Neural progenitor cell (in vitro differentiated cells): ENCODE results near the gene DDX49. TPM values are rescaled to one million over a fixed set of nuclear protein-coding genes. Genes with fewer than 3 reads are reported as not detected.

Experiments used
- DNase-seq: peaks from one replicate; pipeline ENCODE4 v3.0.0-alpha.2; 2016; ENCODE audit warnings: low spot score
- H2AFZ ChIP-seq: fragments of 200-600 bp; sonication (generic); replicated peaks from 2 replicates; pipeline ENCODE4 v1.6.1; 2016; ENCODE audit warnings: antibody characterized with exemption
- H3F3A ChIP-seq: fragments of 200-600 bp; sonication (generic); 2 replicates; pipeline ENCODE4 v1.6.1; 2016; ENCODE audit warnings: antibody characterized with exemption, low read depth
- H3K27ac ChIP-seq: fragments of 200-600 bp; sonication (generic); 2 replicates; pipeline ENCODE4 v1.5.1; 2016; ENCODE audit warnings: mild to moderate bottlenecking
- H3K27me3 ChIP-seq: fragments of 200-600 bp; sonication (generic); 2 replicates; pipeline ENCODE4 v1.6.1; 2016; ENCODE audit warnings: mild to moderate bottlenecking, moderate library complexity
- H3K36me3 ChIP-seq: fragments of 200-600 bp; sonication (generic); 2 replicates; pipeline ENCODE4 v1.5.1; 2016
- H3K4me1 ChIP-seq: fragments of 200-600 bp; sonication (generic); 2 replicates; pipeline ENCODE4 v1.6.1; 2016; ENCODE audit warnings: mixed run types
- H3K4me2 ChIP-seq: fragments of 200-600 bp; sonication (generic); 2 replicates; pipeline ENCODE4 v1.6.1; 2016
- H3K4me3 ChIP-seq: fragments of 200-600 bp; sonication (generic); 2 replicates; pipeline ENCODE4 v1.5.1; 2016
- H3K79me2 ChIP-seq: fragments of 200-600 bp; sonication (generic); 2 replicates; pipeline ENCODE4 v1.6.1; 2016; ENCODE audit warnings: low read depth
- H3K9ac ChIP-seq: fragments of 200-600 bp; sonication (generic); 2 replicates; pipeline ENCODE4 v1.6.1; 2016
- H3K9me3 ChIP-seq: fragments of 200-600 bp; sonication (generic); 2 replicates; pipeline ENCODE4 v1.5.1; 2016; ENCODE audit warnings: low read depth
- H4K20me1 ChIP-seq: fragments of 200-600 bp; sonication (generic); 2 replicates; pipeline ENCODE4 v1.6.1; 2016; ENCODE audit warnings: low read depth
- H3K27ac Mint-ChIP-seq: 3 replicates; pipeline ENCODE4 v1.8.0; 2021; ENCODE audit warnings: mixed read lengths
- H3K27me3 Mint-ChIP-seq: 2 replicates; pipeline ENCODE4 v1.8.0; 2022; ENCODE audit warnings: low read depth, mild to moderate bottlenecking, inconsistent platforms, moderate library complexity, mixed read lengths; ENCODE audit not compliant: insufficient read depth
- H3K36me3 Mint-ChIP-seq: 3 replicates; pipeline ENCODE4 v1.8.0; 2021; ENCODE audit warnings: mixed read lengths
- H3K4me1 Mint-ChIP-seq: 3 replicates; pipeline ENCODE4 v1.8.0; 2021; ENCODE audit warnings: mixed read lengths
- H3K4me3 Mint-ChIP-seq: 3 replicates; pipeline ENCODE4 v1.8.0; 2021; ENCODE audit warnings: mild to moderate bottlenecking, moderate library complexity, mixed read lengths
- H3K9me3 Mint-ChIP-seq: 3 replicates; pipeline ENCODE4 v1.8.0; 2020; ENCODE audit warnings: mixed read lengths
- EZH2 ChIP-seq: fragments of 200-600 bp; sonication (generic); IDR thresholded peaks from 2 replicates; pipeline ENCODE4 v1.6.1; 2017; ENCODE audit warnings: antibody characterized with exemption, mild to moderate bottlenecking, moderate library complexity
- EZH2phosphoT487 ChIP-seq: fragments of 200-600 bp; sonication (generic); IDR thresholded peaks from 2 replicates; pipeline ENCODE4 v1.6.1; 2017; ENCODE audit warnings: antibody characterized with exemption
- total RNA-seq: library from RNA; depleted of rRNA; stranded (reverse); fragments of >200 nt; gene quantifications from 2 replicates; pipeline ENCODE4 v1.2.3, GENCODE V29; 2015; ENCODE audit warnings: low replicate concordance
- TF ChIP-seq, protein P1 (sequence below): fragments of 200-600 bp; sonication (generic); IDR thresholded peaks from 2 replicates; pipeline ENCODE4 v1.5.1; 2017; ENCODE audit warnings: antibody characterized with exemption, mild to moderate bottlenecking

DDX49 gene
- total RNA-seq, 1 donor from 2014 or later, result 19.9 TPM

DNA sequence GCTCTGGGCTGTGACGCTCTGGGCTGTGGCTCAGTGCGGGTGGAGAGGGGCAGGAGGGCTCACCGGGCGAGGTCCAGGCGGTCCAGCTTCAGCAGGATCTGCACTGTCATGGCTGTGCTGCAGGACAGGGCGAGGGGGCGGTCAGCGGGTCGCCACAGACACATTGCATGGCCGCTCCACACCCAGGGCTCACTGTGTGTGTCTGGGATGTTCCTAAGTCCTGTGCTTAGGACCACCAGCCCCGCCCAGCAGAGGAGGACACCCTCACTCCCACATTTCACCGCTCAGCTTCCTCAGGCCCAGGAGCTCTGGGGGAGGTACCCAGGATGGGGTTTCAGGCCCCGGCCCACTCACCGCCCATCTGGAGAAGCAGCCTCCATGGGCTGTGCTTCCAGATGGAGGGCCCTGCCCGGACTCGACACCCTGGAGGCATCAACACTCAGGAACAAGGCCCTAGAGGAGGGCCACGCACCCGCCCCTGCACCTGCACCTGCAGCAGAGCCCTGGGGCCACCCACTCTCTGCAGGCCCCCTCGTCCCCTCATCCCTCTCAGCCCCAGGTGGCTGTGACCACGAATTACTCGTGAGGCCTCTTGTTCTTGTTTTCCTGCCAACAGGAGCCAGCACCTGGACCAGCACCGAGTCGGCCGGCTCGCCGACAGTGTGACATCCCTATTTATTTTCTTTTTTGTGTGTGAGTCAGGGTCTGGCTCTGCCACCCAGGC is 13.8 kb upstream of the DDX49 start:
- no peaks in the 10 kb centered on the region for H3K9me3 Mint-ChIP-seq
- H3K9ac ChIP-seq, result no peak overlapping the region
- peaks cover 10% of the 10 kb centered on the region for H3K36me3 Mint-ChIP-seq

DNA sequence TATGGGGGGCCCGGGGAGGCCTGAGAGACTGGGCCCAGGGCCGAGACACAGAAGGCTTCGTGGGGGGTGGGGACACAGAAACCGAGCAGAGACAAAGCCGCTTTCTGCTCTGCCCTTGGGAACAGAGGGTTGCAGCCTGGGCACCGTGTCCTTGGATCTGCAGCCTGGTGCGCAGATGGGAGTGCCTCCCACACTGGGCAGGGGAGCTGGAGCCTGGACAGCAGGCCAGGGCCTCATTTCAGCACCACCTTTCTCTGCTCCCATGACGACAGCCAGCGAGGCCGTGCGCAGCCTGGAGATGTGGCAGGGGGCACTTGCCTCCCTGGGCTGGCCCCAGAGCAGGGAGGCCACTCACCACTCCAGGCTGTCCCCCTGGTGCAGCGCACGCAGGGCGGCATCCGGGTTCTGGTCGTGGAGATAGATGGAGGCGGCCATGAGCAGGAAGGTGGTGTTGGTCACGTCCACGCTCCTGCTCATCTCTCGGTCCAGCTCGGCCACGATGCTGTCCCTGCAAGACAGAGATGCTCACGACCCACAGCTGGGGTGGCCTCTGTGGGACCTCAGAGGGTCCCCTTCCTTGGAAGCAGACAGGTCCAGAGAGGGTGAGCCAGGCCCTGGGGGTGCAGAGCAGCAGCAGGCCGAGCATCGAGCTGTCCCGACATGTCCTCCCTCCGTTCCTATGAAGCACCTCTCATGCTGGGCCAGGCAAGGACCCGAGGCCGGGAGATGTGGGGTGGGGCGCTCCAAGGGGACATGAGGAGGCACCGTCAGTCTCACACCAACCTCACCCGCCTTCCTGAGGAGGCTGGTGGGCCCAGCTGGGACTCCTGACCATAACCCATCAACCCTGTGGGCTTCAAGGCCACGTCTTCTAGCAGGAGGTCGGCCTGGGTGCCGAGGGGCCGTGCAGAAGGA is 12.7 kb upstream of the DDX49 start:
- H3K4me1 ChIP-seq, result no peaks in the 10 kb centered on the region
- H4K20me1 ChIP-seq, result peaks cover 3% of the 10 kb centered on the region
- Mint-ChIP-seq H3K27me3 (no peaks in the 10 kb centered on the region), H3K4me1 (no peaks in the 10 kb centered on the region), H3K9me3 (no peaks in the 10 kb centered on the region), H3K27ac (no peak overlapping the region), H3K4me3 (no peak overlapping the region), H3K36me3 (peaks cover 7% of the 10 kb centered on the region)
- no peak overlapping the region for H2AFZ ChIP-seq
- H3K36me3 ChIP-seq, result no peaks in the 10 kb centered on the region
- H3K79me2 ChIP-seq, result no peaks in the 10 kb centered on the region
- no peak overlapping the region for H3K27ac ChIP-seq
- DNase-seq, result no peak
- H3K9ac ChIP-seq, result no peak overlapping the region
- H3K4me2 ChIP-seq, result no peak overlapping the region
- no peak for TF ChIP-seq EZH2
- TF ChIP-seq, protein P1, sequence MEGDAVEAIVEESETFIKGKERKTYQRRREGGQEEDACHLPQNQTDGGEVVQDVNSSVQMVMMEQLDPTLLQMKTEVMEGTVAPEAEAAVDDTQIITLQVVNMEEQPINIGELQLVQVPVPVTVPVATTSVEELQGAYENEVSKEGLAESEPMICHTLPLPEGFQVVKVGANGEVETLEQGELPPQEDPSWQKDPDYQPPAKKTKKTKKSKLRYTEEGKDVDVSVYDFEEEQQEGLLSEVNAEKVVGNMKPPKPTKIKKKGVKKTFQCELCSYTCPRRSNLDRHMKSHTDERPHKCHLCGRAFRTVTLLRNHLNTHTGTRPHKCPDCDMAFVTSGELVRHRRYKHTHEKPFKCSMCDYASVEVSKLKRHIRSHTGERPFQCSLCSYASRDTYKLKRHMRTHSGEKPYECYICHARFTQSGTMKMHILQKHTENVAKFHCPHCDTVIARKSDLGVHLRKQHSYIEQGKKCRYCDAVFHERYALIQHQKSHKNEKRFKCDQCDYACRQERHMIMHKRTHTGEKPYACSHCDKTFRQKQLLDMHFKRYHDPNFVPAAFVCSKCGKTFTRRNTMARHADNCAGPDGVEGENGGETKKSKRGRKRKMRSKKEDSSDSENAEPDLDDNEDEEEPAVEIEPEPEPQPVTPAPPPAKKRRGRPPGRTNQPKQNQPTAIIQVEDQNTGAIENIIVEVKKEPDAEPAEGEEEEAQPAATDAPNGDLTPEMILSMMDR, result no peak
- TF ChIP-seq EZH2phosphoT487, result no peak
- H3K27me3 ChIP-seq, result no peaks in the 10 kb centered on the region
- H3K4me3 ChIP-seq, result no peak overlapping the region
- no peaks in the 10 kb centered on the region for H3K9me3 ChIP-seq
- no peaks in the 10 kb centered on the region for H3F3A ChIP-seq

More for the DNA sequence above, 13.8 kb upstream of the DDX49 start:
- Histone ChIP-seq H3K4me1 (no peaks in the 10 kb centered on the region), H4K20me1 (peaks cover 3% of the 10 kb centered on the region), H3K4me3 (no peak overlapping the region), H3K36me3 (no peaks in the 10 kb centered on the region), H3K79me2 (no peaks in the 10 kb centered on the region), H3K27ac (no peak overlapping the region), H3K4me2 (no peak overlapping the region), H3K27me3 (no peaks in the 10 kb centered on the region), H3F3A (no peaks in the 10 kb centered on the region), H2AFZ (no peak overlapping the region), H3K9me3 (no peaks in the 10 kb centered on the region)
- TF ChIP-seq EZH2phosphoT487, result no peak
- no peak for TF ChIP-seq EZH2
- TF ChIP-seq, protein P1, result no peak
- peaks cover 3% of the 10 kb centered on the region for H3K27me3 Mint-ChIP-seq
- peak overlapping the region; percentile 47 for H3K4me3 Mint-ChIP-seq
- no peaks in the 10 kb centered on the region for H3K4me1 Mint-ChIP-seq
- no peak overlapping the region for H3K27ac Mint-ChIP-seq
- no peak for DNase-seq

DNA sequence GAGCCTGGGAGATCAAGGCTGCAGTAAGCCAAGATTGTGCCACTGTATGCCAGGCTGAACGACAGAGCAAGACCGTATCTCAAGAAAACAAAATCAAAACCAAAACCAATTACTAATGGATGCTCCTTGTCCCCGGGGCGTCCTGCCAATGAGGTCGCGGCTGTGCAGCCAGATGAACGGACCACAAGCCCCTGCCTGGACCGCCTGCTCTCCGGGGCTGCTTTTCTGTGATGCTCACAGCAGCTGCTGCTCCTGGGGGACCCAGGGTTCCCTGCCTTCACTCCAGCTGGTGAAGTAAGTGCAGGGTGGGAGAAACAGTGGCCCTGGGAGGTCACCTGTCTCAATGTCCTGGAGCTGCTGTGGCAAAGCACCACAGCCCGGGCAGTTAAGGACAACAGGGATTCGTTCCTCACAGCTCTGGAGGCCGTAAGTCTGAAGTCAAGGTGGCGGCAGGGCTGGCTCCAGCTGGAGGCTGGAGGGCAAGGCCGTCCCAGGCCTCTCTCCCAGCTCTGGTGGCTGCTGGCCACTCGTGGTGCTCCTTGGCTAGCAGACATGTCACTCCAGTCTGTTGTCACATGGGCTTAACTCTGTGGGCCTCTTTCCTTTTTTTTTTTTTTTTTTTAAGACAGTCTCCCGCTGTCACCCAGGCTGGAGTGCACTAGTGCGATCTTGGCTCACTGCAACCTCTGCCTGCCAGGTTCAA is 10.4 kb upstream of the DDX49 start:
- H3K36me3 Mint-ChIP-seq, result peaks cover 15% of the 10 kb centered on the region
- peaks cover 2% of the 10 kb centered on the region for H3K27me3 Mint-ChIP-seq
- no peaks in the 10 kb centered on the region for H3K4me1 ChIP-seq

More for the DNA sequence above, 10.4 kb upstream of the DDX49 start:
- Histone ChIP-seq H3K9me3 (no peaks in the 10 kb centered on the region), H3K27ac (no peak overlapping the region), H3K4me2 (no peak overlapping the region), H3K36me3 (no peaks in the 10 kb centered on the region), H3K4me3 (no peak overlapping the region), H3F3A (no peaks in the 10 kb centered on the region), H3K79me2 (no peaks in the 10 kb centered on the region), H4K20me1 (peaks cover 10% of the 10 kb centered on the region), H3K27me3 (no peaks in the 10 kb centered on the region), H3K9ac (no peak overlapping the region), H2AFZ (no peak overlapping the region)
- H3K9me3 Mint-ChIP-seq, result no peaks in the 10 kb centered on the region
- H3K27ac Mint-ChIP-seq, result no peak overlapping the region
- no peaks in the 10 kb centered on the region for H3K4me1 Mint-ChIP-seq
- no peak for TF ChIP-seq EZH2
- TF ChIP-seq, protein P1, result no peak
- no peak for TF ChIP-seq EZH2phosphoT487
- DNase-seq, result no peak
- no peak overlapping the region for H3K4me3 Mint-ChIP-seq
